Measurements from ENCODE around the gene EHBP1L1.

EHBP1L1 gene

GRCh38 chr11:65577756-65578109, 1.9 kb downstream of the EHBP1L1 start:
- DNase-seq (ENCODE audit: low spot score) = no peak

GRCh38 chr11:65578134-65578533, 2.3 kb downstream of the EHBP1L1 start:
- DNase-seq (ENCODE audit: low spot score) = no peak

GRCh38 chr11:65578667-65579066, 2.8 kb downstream of the EHBP1L1 start:
- DNase-seq (ENCODE audit: low spot score) = no peak

- DNase-seq (ENCODE audit: low spot score) = no peak
These were observed 3.4 kb downstream of the EHBP1L1 start for GRCh38 chr11:65579291-65579690.

- DNase-seq (ENCODE audit: low spot score) = no peak
These were observed 4.3 kb downstream of the EHBP1L1 start for GRCh38 chr11:65580031-65580692.

- no peak for DNase-seq (ENCODE audit: low spot score)
These were observed 4.9 kb downstream of the EHBP1L1 start for GRCh38 chr11:65580756-65581155.

- no peak for DNase-seq (ENCODE audit: low spot score)
These were observed 6.1 kb downstream of the EHBP1L1 start for GRCh38 chr11:65581928-65582327.

- DNase-seq (ENCODE audit: low spot score) = no peak
These were observed 7.7 kb downstream of the EHBP1L1 start for GRCh38 chr11:65583589-65583988.

- DNase-seq (ENCODE audit: low spot score) = no peak
These were observed 8.3 kb downstream of the EHBP1L1 start for GRCh38 chr11:65584106-65584505.

GRCh38 chr11:65584723-65585171, 8.9 kb downstream of the EHBP1L1 start:
- no peak for DNase-seq (ENCODE audit: low spot score)

GRCh38 chr11:65585396-65586246, 9.8 kb downstream of the EHBP1L1 start:
- DNase-seq (ENCODE audit: low spot score) = no peak

- DNase-seq (ENCODE audit: low spot score) = no peak
These were observed 10.4 kb downstream of the EHBP1L1 start for GRCh38 chr11:65586247-65586630.

GRCh38 chr11:65586676-65587075, 10.8 kb downstream of the EHBP1L1 start:
- no peak for DNase-seq (ENCODE audit: low spot score)

GRCh38 chr11:65588199-65589054, 12.6 kb downstream of the EHBP1L1 start:
- peak; percentile 89 for DNase-seq (ENCODE audit: low spot score)

- DNase-seq (ENCODE audit: low spot score) = peak; percentile 23
These were observed 13.8 kb downstream of the EHBP1L1 start for GRCh38 chr11:65589444-65590239.

- no peak for DNase-seq (ENCODE audit: low spot score)
These were observed 14.4 kb downstream of the EHBP1L1 start for GRCh38 chr11:65590240-65590738.

GRCh38 chr11:65591939-65592857, 16.3 kb downstream of the EHBP1L1 start:
- no peak for DNase-seq (ENCODE audit: low spot score)

GRCh38 chr11:65592858-65593517, 17.1 kb downstream of the EHBP1L1 start:
- DNase-seq (ENCODE audit: low spot score) = no peak

- peak; percentile 36 for DNase-seq (ENCODE audit: low spot score)
These were observed 17.9 kb downstream of the EHBP1L1 start for GRCh38 chr11:65593518-65594414.
